Psoas muscle (tissue), 8 donors: ENCODE measurements around the gene CDH4. TPM values are rescaled to one million over a fixed set of nuclear protein-coding genes. Genes with fewer than 3 reads are reported as not detected.

Experiments
- ATAC-seq, 4 donors: fragments of 200-7000 bp; cut with Tn5 transposase; one replicate each; pipeline ENCODE4 v1.9.1; 2020; ENCODE audit warnings: moderate library complexity in 3 of 4, mild to moderate bottlenecking in 2 of 4
- DNase-seq, 2 donors: peaks; one replicate each; pipeline ENCODE4 v3.0.0-alpha.2; 2020
- H3K27ac ChIP-seq: fragments of 200-600 bp; one replicate; pipeline ENCODE4 v1.8.0; 2022
- H3K27me3 ChIP-seq, 3 donors: fragments of 200-600 bp in 1 of 3; one replicate each; pipeline versions ENCODE4 v1.6.1 to v1.8.0; 2013 to 2022; ENCODE audit warnings: low read length in 2 of 3, mild to moderate bottlenecking in 2 of 3, moderate library complexity in 1 of 3; ENCODE audit not compliant: insufficient read depth in 3 of 3
- H3K36me3 ChIP-seq, 2 donors: fragments of 200-600 bp in 1 of 2; one replicate each; pipeline versions ENCODE4 v1.6.1 to v1.8.0; 2013 to 2022; ENCODE audit warnings: low read depth in 1 of 2, mild to moderate bottlenecking in 1 of 2, moderate library complexity in 1 of 2; ENCODE audit not compliant: insufficient read depth in 1 of 2
- H3K4me1 ChIP-seq: fragments of 200-600 bp; one replicate; pipeline ENCODE4 v1.8.0; 2022
- H3K4me3 ChIP-seq: fragments of 200-600 bp; one replicate; pipeline ENCODE4 v1.8.0; 2022; ENCODE audit warnings: mild to moderate bottlenecking
- H3K9me3 ChIP-seq: fragments of 200-600 bp; one replicate; pipeline ENCODE4 v1.8.0; 2022
- whole genome bisulfite sequencing, 3 donors: extraction: QIAGEN DNeasy Blood & Tissue Kit; methylation state at CpG; one replicate each; pipeline versions ENCODE4 v1.1.6 to v1.1.7; 2013; 5-methylcytosine and 5-hydroxymethylcytosine counted together
- intact Hi-C, 2 donors: fragments of 100-400 bp; cut with DNase I; formaldehyde crosslinking; loops; one replicate each; pipeline versions ENCODE4 v1.11.0 to v1.14.2; 2022
- polyA plus RNA-seq, 3 donors: library from polyadenylated mRNA; stranded (reverse); fragments of 200-250 nt; gene quantifications; one replicate each; pipeline ENCODE4 v1.2.3, GENCODE V29; 2013
- total RNA-seq, 4 donors: library from RNA; stranded (reverse); fragmentation: NEBNext Ultra II Directional in 2 of 4; extraction: Animal tissue kit (Norgen Biotek cat#: 25700) in 2 of 4; gene quantifications; one replicate each; pipeline versions ENCODE4 v1.2.1 to v1.2.4, GENCODE V29; 2021 to 2023
- TF ChIP-seq, protein P1 (sequence below): fragments of 200-600 bp; IDR thresholded peaks from one replicate; pipeline ENCODE4 v1.8.0; 2022; ENCODE audit warnings: antibody characterized with exemption
- donor health status: healthy with polysubstance abuse.
- donor health status: DM: no; HTN: no; CAD: no; lungs with moderate emphysema.
- donor health status: Bipolar disorder and iron deficiency.
- donor health status: healthy.
- donor health status: DM: yes; HTN: yes; CAD: no.
- donor health status: DM: no; HTN: no; CAD: no.
- donor health status: DM: no; HTN: no; CAD: no.
- donor health status: DM: yes; HTN: yes; CAD: no.

Gene CDH4
- total and polyA plus RNA-seq, 7 donors: 0.26 to 1.0 (median 0.34) TPM

- Histone ChIP-seq H3K4me3 (no peak overlapping the region), H3K36me3 (no peaks in the 10 kb centered on the region), H3K27me3 (no peaks in the 10 kb centered on the region), H3K9me3 (no peaks in the 10 kb centered on the region), H3K4me1 (no peaks in the 10 kb centered on the region), H3K27ac (no peak overlapping the region)
- ATAC-seq (no peak), DNase-seq (no peak)
- intact Hi-C loops: no loop called here
- TF ChIP-seq, protein P1, sequence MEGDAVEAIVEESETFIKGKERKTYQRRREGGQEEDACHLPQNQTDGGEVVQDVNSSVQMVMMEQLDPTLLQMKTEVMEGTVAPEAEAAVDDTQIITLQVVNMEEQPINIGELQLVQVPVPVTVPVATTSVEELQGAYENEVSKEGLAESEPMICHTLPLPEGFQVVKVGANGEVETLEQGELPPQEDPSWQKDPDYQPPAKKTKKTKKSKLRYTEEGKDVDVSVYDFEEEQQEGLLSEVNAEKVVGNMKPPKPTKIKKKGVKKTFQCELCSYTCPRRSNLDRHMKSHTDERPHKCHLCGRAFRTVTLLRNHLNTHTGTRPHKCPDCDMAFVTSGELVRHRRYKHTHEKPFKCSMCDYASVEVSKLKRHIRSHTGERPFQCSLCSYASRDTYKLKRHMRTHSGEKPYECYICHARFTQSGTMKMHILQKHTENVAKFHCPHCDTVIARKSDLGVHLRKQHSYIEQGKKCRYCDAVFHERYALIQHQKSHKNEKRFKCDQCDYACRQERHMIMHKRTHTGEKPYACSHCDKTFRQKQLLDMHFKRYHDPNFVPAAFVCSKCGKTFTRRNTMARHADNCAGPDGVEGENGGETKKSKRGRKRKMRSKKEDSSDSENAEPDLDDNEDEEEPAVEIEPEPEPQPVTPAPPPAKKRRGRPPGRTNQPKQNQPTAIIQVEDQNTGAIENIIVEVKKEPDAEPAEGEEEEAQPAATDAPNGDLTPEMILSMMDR: no peak
- WGBS, 3 donors: 83 to 90% (median 86%) methylated on average over 9 of the region's 9 CpGs
Observed at GRCh38 chr20:61333484-61334108, 81.5 kb downstream of the CDH4 start.

- DNase-seq: no peak
- intact Hi-C loops: no loop called here
- no peaks in the 10 kb centered on the region for H3K36me3 ChIP-seq
- no peak overlapping the region for H3K27ac ChIP-seq
- no peak overlapping the region for H3K4me3 ChIP-seq
- WGBS, 3 donors: 49 to 62% (median 59%) methylated on average over 5 of the region's 5 CpGs
- no peaks in the 10 kb centered on the region for H3K27me3 ChIP-seq
- no peaks in the 10 kb centered on the region for H3K9me3 ChIP-seq
- H3K4me1 ChIP-seq: no peaks in the 10 kb centered on the region
- ATAC-seq: no peak
- TF ChIP-seq, protein P1: no peak
Observed at GRCh38 chr20:61340157-61340556, 88.1 kb downstream of the CDH4 start.

DNA sequence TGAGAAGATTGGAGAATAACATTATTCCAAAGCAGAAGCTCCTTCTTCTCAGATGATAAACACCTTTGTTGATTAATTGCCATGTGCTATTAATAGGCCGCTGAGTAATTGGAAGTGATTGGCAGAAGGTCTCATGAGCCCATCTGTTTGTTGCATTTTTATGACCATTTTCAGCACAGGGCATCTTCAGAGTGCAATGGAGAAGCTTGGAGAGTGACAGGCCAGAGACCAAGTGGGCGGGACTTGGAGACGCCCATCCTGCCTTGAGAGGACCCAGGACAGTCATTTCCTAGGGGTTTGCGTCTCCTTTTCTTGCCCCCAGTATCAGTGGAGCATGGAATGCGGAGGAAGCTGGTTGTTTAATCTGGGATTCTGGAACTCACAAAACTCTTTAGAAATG lies 89.5 kb downstream of the CDH4 start:
- no peak overlapping the region for H3K27ac ChIP-seq
- H3K4me3 ChIP-seq: no peak overlapping the region
- no peak for DNase-seq
- WGBS, 3 donors: 83 to 95% (median 91%) methylated on average over 5 of the region's 5 CpGs
- H3K4me1 ChIP-seq: no peaks in the 10 kb centered on the region
- H3K27me3 ChIP-seq: peaks cover 0 to 2% (median 0%) of the 10 kb centered on the region in 3 donors
- TF ChIP-seq, protein P1: no peak
- ATAC-seq: no peak
- no peaks in the 10 kb centered on the region for H3K9me3 ChIP-seq
- intact Hi-C loops: no loop called here
- no peaks in the 10 kb centered on the region for H3K36me3 ChIP-seq

- peaks cover 0 to 2% (median 0%) of the 10 kb centered on the region in 3 donors for H3K27me3 ChIP-seq
- H3K9me3 ChIP-seq: no peaks in the 10 kb centered on the region
- no peak overlapping the region for H3K27ac ChIP-seq
- TF ChIP-seq, protein P1: no peak
- no peak for DNase-seq
- ATAC-seq: no peak
- no peaks in the 10 kb centered on the region for H3K36me3 ChIP-seq
- 71 to 80% (median 79%) methylated on average over 9 of the region's 9 CpGs for WGBS, 3 donors
- H3K4me3 ChIP-seq: no peak overlapping the region
- intact Hi-C loops: no loop called here
- H3K4me1 ChIP-seq: no peaks in the 10 kb centered on the region
Observed at GRCh38 chr20:61343934-61344333, 91.9 kb downstream of the CDH4 start.

DNA sequence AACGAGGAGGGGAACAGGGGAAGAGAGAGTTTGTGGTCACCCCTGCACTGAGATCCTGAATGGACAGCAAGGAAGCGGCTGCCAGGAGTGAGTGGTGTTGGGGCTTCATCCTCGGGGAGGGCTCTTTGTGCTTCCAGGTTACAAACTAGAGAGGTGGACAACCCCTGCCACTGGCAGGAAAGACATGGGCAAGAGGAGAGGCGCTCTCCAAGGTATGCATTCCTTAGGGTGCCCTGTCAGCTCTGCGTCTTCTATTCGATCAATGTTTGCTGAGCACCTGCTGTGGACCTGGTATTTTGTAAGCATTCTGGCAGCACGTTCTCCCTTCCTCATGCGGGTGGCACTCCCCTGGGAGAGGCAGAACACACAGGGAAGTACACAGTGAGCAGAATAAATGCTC lies 93.6 kb downstream of the CDH4 start:
- no peak for DNase-seq
- 74 to 75% (median 74%) methylated on average over 8 of the region's 8 CpGs for WGBS, 3 donors
- H3K36me3 ChIP-seq: no peaks in the 10 kb centered on the region
- H3K4me3 ChIP-seq: no peak overlapping the region
- no peaks in the 10 kb centered on the region for H3K4me1 ChIP-seq
- ATAC-seq: no peak
- H3K27ac ChIP-seq: no peak overlapping the region
- H3K27me3 ChIP-seq: peaks cover 0 to 2% (median 0%) of the 10 kb centered on the region in 3 donors
- H3K9me3 ChIP-seq: no peaks in the 10 kb centered on the region
- TF ChIP-seq, protein P1: no peak
- intact Hi-C loops: no loop called here
